ENCODE data around the gene SLC10A7. TPM values are rescaled to one million over a fixed set of nuclear protein-coding genes. Genes with fewer than 3 reads are reported as not detected.

The SLC10A7 gene
- total and polyA plus RNA-seq, 9 of the 15 experiments (the other 6 are each of a cell fraction or from before 2014, with no cell fraction given): 6.4 to 22.8 (median 16.1) TPM

DNA sequence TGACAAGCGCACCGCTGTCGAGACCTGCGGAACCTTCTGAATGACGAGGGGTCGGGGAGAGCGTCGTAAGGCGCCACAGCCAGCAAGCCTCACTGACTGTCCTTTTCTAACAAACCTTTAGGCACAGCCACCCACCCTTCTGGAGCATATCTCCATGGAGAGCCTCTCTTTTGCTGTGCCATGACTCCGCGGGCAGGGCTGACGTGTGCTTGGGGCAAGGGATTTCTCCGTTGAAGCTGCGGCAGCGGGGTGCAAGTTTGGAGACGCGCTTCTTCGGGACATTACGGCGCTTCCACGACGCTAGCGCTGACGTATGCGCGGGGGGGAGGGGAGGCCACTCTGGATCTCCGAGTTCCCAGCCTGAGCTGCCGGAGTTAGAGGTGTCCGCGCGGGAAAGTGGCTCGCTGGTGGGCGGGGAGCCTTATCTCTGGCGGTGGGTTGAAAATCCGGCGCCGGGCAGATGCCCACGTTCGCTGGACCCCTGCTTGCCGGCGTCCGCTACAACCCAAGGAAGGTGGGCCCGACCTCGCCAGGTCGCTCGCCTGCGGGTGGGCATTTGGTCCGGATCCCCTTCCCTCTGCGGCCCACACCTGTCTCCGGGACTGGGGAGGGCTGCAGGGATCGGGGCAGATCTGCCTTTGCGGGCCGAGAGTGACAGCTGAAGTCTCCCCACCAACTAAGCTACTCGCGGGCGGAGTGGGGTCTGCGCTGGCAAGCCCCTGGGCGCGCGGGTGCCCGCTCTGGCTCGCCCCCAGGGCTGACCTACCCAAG lies 543 bp upstream of the SLC10A7 start (continued):
- TF ChIP-seq, protein P1, sequence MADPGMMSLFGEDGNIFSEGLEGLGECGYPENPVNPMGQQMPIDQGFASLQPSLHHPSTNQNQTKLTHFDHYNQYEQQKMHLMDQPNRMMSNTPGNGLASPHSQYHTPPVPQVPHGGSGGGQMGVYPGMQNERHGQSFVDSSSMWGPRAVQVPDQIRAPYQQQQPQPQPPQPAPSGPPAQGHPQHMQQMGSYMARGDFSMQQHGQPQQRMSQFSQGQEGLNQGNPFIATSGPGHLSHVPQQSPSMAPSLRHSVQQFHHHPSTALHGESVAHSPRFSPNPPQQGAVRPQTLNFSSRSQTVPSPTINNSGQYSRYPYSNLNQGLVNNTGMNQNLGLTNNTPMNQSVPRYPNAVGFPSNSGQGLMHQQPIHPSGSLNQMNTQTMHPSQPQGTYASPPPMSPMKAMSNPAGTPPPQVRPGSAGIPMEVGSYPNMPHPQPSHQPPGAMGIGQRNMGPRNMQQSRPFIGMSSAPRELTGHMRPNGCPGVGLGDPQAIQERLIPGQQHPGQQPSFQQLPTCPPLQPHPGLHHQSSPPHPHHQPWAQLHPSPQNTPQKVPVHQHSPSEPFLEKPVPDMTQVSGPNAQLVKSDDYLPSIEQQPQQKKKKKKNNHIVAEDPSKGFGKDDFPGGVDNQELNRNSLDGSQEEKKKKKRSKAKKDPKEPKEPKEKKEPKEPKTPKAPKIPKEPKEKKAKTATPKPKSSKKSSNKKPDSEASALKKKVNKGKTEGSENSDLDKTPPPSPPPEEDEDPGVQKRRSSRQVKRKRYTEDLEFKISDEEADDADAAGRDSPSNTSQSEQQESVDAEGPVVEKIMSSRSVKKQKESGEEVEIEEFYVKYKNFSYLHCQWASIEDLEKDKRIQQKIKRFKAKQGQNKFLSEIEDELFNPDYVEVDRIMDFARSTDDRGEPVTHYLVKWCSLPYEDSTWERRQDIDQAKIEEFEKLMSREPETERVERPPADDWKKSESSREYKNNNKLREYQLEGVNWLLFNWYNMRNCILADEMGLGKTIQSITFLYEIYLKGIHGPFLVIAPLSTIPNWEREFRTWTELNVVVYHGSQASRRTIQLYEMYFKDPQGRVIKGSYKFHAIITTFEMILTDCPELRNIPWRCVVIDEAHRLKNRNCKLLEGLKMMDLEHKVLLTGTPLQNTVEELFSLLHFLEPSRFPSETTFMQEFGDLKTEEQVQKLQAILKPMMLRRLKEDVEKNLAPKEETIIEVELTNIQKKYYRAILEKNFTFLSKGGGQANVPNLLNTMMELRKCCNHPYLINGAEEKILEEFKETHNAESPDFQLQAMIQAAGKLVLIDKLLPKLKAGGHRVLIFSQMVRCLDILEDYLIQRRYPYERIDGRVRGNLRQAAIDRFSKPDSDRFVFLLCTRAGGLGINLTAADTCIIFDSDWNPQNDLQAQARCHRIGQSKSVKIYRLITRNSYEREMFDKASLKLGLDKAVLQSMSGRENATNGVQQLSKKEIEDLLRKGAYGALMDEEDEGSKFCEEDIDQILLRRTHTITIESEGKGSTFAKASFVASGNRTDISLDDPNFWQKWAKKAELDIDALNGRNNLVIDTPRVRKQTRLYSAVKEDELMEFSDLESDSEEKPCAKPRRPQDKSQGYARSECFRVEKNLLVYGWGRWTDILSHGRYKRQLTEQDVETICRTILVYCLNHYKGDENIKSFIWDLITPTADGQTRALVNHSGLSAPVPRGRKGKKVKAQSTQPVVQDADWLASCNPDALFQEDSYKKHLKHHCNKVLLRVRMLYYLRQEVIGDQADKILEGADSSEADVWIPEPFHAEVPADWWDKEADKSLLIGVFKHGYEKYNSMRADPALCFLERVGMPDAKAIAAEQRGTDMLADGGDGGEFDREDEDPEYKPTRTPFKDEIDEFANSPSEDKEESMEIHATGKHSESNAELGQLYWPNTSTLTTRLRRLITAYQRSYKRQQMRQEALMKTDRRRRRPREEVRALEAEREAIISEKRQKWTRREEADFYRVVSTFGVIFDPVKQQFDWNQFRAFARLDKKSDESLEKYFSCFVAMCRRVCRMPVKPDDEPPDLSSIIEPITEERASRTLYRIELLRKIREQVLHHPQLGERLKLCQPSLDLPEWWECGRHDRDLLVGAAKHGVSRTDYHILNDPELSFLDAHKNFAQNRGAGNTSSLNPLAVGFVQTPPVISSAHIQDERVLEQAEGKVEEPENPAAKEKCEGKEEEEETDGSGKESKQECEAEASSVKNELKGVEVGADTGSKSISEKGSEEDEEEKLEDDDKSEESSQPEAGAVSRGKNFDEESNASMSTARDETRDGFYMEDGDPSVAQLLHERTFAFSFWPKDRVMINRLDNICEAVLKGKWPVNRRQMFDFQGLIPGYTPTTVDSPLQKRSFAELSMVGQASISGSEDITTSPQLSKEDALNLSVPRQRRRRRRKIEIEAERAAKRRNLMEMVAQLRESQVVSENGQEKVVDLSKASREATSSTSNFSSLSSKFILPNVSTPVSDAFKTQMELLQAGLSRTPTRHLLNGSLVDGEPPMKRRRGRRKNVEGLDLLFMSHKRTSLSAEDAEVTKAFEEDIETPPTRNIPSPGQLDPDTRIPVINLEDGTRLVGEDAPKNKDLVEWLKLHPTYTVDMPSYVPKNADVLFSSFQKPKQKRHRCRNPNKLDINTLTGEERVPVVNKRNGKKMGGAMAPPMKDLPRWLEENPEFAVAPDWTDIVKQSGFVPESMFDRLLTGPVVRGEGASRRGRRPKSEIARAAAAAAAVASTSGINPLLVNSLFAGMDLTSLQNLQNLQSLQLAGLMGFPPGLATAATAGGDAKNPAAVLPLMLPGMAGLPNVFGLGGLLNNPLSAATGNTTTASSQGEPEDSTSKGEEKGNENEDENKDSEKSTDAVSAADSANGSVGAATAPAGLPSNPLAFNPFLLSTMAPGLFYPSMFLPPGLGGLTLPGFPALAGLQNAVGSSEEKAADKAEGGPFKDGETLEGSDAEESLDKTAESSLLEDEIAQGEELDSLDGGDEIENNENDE (IDR thresholded peaks at IDR 0.05; ENCODE audit: low read depth, low read length): peak; percentile 98
- TF ChIP-seq YY1 (IDR thresholded peaks at IDR 0.05; ENCODE audit: borderline replicate concordance in 1 of 3, control insufficient read depth in 1 of 3, extremely low read depth in 1 of 3, insufficient read depth in 3 of 3, insufficient read length in 1 of 3, insufficient replicate concordance in 2 of 3, low read depth in 1 of 3, low read length in 2 of 3) (peak in 1 of 3 experiments; percentile 64), MAZ (CRISPR knock-in tag; conservative IDR thresholded peaks at IDR 0.05 in 1 of 2, IDR thresholded peaks at IDR 0.05 in 1 of 2) (peak; percentile 59 to 75), CAMTA2 (CRISPR knock-in tag; conservative IDR thresholded peaks at IDR 0.05) (no peak), CTBP1 (IDR thresholded peaks at IDR 0.05; ENCODE audit: borderline replicate concordance) (peak; percentile 12; the same call in 1 of the 2 replicates), CBX1 (IDR thresholded peaks at IDR 0.05; ENCODE audit: low read depth) (0 out of 2 replicates have a peak, but pooled peaks have one; percentile 54), E2F3 (CRISPR knock-in tag; IDR thresholded peaks at IDR 0.05) (peak; percentile 51; the same call in 1 of the 2 replicates), MYC (IDR thresholded peaks at IDR 0.05; ENCODE audit: low read depth, low read length) (peak; percentile 29; the same call in 1 of the 2 replicates), MYC (CRISPR knock-in tag; IDR thresholded peaks at IDR 0.05; ENCODE audit: borderline replicate concordance, low read depth) (no peak), PML (IDR thresholded peaks at IDR 0.05; ENCODE audit: low read length) (peak; percentile 18; the same call in 1 of the 2 replicates)
- TF ChIP-seq, protein P2, sequence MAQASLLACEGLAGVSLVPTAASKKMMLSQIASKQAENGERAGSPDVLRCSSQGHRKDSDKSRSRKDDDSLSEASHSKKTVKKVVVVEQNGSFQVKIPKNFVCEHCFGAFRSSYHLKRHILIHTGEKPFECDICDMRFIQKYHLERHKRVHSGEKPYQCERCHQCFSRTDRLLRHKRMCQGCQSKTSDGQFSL (CRISPR knock-in tag; IDR thresholded peaks at IDR 0.05): peak; percentile 7; the same call in 1 of the 2 replicates
- TF ChIP-seq, protein P2 (tag; IDR thresholded peaks at IDR 0.05): no peak

All from K562 (cell line).